HG02852 (cell line): Measurements from ENCODE around the gene RNF167.
A peak's percentile ranks its signal among the peaks of the same experiment; 100 is the strongest.

Source experiments
- ATAC-seq: cut with Tn5 transposase; IDR thresholded peaks from one replicate; pipeline ENCODE4 v1.9.1; 2021; ENCODE audit warnings: mild to moderate bottlenecking, moderate library complexity; ENCODE audit not compliant: unreplicated experiment

RNF167 gene

DNA sequence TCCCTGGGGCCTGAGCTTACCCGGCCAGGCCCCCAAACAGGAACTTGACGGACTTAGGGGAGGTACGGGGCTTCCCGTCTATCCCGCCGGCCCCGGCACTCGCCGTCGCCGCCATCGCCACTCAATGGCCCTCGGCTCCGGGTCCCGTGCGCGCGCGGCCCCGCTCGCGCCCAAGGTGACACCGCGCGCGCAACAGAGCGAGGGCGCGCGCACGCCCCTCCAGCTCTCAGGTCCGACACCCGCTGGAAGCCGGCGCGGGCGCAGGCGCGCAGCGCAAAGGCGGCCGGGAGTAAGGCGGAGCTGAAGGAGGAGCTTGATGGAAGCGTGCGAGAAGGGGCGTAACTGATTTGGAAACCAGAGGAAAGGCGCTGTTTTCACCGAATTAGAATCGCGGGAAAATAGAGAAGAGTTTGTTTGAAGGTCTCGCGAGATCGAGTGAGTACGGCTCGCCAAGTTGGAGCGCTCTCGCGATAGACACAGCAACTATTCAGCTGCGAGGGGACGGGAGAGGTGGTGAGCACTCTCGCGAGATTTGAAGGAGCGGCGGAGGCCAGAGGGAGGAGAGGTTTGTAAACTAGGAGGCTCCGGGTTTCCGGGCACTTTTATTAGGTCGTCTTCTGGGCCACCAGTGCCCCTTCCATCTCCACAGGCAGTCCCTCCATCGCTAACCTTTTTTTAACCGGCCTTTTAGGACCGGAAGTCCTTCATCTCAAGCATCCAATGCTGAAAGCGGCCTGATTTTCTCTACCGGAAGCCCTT is at the start of gene RNF167, which contains the start of gene SLC25A11:
Gene RNF167, plus strand, starts transcription at position 473 of the 759 bp plus-strand sequence. CDS start 642 bp downstream, outside the sequence.
Gene SLC25A11, minus strand, starts transcription at position 251 of the 759 bp plus-strand sequence. Its CDS starts 136 bp downstream, at position 115.
- ATAC-seq = peak; percentile 65

DNA sequence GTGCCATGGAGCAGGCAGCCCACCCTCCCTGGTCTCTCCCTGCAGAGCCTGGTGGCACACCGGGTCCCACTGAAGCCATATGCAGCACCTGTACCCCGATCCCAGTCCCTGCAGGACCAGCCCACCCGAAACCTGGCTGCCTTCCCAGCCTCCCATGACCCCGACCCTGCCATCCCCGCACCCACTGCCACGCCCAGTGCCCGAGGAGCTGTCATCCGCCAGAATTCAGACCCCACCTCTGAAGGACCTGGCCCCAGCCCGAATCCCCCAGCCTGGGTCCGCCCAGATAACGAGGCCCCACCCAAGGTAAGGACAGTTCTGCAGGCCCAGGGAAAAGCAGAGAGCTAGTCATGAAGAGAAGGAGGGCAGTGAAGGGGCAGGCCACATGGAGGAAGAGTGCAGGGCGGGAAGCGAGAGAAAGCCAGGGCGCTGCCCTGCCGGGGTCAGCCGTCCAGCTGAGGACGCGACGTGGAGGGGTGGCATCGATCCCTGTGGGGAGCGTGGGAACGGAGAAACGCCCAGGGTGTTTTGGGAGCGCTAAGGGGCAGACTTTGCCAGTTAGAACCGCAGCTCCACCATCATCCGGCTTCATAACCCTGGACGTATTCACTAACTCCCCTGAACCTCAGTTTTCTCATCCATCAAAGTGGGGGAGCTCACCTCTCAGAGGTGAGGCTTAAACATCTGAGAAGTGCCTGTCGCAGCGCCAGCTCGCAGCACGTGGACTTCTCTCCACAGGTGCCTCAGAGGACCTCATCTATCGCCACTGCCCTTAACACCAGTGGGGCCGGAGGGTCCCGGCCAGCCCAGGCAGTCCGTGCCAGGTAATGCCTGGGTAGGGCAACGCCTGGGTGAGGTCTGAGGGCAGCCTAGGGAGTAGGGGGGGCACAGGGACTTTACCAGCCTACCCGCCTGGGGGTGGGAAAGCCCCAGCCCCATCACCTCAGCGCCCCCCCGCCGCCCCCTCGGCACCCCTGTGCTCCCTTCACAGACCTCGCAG is 48.4 kb upstream of the RNF167 start:
- no peak for ATAC-seq

DNA sequence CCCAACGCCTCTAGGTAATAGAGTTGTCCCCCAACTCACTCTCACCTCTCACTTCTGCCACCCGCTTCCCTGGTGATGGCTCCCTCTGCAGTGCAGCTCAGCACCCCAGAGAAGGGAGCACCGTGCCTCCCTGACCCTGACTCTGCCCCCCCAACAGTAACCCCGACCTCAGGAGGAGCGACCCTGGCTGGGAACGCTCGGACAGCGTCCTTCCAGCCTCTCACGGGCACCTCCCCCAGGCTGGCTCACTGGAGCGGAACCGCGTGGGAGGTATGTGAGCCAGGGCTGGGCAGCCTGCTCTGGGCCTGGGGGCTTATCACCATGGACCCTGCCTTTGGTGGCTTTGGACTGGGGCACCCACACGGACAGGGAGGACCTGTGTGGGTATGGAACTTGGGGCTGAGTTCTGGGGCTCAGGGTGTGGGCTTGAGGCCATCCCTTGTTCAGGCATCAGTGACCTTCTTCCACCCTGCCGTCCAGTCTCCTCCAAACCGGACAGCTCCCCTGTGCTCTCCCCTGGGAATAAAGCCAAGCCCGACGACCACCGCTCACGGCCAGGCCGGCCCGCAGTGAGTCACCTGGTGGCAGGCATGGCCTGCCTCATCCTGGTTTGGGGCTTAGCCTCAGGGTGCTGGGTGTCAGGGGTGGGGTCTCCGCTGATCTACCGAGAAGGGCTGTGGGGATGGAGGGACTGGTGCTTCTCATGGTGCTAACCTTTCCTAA is 47.4 kb upstream of the RNF167 start:
- ATAC-seq = no peak

DNA sequence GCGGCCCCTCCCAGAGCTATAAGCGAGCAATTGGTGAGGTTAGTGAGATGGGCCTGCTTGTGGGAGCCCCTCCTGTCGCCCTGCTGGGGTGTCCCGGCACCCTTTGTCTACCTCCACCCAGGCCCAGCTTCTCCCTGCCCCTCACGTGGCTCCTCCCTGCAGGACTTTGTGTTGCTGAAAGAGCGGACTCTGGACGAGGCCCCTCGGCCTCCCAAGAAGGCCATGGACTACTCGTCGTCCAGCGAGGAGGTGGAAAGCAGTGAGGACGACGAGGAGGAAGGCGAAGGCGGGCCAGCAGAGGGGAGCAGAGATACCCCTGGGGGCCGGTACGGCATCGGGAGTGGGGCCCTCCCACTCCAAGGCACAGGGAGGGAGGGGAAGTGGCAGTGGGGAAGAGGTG is 46.8 kb upstream of the RNF167 start:
- no peak for ATAC-seq

DNA sequence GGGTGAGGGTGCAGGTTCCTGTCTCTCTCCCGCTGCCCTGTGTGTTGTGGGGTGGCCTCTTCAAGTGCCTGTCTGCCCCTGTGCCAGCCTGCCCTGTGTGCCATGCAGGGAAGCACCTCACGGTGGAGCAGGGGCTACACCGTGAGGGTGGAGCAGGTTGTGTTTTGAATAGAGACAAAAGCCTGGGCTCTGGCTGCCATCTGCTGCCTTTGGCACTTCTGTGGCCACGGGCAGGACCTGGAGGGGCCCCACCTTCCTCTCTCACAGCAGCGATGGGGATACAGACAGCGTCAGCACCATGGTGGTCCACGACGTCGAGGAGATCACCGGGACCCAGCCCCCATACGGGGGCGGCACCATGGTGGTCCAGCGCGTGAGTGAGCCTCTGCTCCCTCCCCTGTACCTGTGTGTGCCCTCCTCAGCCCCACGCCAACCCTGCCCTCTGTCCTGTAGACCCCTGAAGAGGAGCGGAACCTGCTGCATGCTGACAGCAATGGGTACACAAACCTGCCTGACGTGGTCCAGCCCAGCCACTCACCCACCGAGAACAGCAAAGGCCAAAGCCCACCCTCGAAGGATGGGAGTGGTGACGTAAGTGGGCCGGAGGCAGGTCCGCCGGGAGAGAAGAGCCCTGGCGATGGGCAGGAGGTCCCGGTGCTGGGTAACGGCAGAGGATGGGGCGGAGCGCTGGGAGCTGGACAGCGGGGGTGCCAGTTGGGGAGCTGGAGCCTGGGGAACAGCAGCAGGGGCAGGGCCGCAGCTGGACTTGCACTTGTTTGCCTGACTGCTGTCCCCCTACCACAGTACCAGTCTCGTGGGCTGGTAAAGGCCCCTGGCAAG is 46.1 kb upstream of the RNF167 start:
- ATAC-seq = no peak

DNA sequence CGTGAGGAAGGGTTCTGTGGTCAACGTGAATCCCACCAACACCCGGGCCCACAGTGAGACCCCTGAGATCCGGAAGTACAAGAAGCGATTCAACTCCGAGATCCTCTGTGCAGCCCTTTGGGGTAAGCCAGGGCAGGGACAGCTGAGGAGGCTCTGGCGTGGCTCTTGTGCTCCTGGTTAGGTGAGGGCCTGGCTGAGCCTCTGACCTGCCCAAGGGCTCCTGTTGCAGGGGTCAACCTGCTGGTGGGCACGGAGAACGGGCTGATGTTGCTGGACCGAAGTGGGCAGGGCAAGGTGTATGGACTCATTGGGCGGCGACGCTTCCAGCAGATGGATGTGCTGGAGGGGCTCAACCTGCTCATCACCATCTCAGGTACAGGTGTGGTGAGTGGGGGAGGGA is 44.9 kb upstream of the RNF167 start:
- ATAC-seq = no peak

DNA sequence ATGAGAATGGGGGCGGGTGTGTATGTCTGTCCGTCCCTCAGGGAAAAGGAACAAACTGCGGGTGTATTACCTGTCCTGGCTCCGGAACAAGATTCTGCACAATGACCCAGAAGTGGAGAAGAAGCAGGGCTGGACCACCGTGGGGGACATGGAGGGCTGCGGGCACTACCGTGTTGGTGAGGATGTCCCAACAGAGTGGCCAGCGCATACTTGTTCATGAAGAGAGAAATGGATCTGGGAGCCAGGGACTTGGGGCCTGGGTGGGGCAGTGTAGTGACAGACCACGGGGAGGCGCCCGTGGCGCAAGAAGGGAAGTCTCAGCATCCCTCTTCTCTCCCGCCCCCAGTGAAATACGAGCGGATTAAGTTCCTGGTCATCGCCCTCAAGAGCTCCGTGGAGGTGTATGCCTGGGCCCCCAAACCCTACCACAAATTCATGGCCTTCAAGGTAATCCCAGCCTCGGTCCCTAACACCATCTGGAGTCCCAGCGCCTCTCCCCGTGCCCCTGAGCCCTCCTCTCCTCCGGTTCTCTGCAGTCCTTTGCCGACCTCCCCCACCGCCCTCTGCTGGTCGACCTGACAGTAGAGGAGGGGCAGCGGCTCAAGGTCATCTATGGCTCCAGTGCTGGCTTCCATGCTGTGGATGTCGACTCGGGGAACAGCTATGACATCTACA is 44.3 kb upstream of the RNF167 start:
- ATAC-seq = no peak

DNA sequence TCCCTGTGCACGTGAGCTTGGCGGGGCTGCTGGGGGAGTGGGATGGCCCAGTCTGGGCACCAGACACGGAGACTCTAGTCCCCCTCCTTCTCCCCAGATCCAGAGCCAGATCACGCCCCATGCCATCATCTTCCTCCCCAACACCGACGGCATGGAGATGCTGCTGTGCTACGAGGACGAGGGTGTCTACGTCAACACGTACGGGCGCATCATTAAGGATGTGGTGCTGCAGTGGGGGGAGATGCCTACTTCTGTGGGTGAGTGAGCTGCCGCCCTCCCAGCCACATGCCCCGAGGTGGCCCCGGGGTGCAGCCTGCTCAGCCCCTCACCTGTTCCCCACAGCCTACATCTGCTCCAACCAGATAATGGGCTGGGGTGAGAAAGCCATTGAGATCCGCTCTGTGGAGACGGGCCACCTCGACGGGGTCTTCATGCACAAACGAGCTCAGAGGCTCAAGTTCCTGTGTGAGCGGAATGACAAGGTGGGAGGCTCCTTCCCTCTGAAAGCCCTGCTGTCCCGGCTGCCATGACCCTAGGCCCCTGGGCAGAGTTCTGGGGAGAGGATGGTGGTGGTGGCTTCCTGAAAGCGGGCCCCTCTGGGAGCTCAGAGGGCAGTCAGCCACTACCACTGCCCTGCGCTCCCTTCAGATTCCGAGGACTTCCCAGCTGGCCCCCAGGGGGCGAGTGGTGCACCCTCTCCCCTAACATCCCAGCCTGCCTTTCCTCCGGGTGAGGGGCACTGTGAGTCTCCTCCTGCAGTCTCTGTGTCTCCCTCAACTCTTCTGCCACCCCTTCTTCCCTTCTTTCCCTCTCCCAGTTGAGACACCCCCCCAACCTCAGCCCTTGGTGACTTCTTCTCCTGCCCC is 43.5 kb upstream of the RNF167 start:
- ATAC-seq = no peak

DNA sequence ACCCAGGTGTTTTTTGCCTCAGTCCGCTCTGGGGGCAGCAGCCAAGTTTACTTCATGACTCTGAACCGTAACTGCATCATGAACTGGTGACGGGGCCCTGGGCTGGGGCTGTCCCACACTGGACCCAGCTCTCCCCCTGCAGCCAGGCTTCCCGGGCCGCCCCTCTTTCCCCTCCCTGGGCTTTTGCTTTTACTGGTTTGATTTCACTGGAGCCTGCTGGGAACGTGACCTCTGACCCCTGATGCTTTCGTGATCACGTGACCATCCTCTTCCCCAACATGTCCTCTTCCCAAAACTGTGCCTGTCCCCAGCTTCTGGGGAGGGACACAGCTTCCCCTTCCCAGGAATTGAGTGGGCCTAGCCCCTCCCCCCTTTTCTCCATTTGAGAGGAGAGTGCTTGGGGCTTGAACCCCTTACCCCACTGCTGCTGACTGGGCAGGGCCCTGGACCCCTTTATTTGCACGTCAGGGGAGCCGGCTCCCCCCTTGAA is 42.8 kb upstream of the RNF167 start:
- no peak for ATAC-seq

DNA sequence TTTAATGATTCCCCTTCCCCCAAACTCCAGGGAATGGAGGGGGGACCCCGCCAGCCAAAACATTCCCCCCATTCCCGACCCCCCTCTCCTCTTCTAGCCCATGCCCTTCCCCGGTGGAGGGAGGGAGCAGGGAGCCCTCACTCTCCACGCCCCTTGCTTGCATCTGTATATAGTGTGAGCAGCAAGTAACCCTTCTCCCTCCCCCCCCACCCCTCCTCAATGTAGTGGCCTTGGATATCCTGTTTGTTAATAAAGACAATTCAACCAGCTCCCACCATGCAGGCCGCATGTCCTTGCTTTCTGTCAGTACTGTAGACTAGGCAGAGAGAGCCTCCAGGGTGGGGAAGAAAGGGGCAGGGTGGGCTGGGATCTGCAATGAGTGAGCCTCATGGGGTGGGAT is 42.3 kb upstream of the RNF167 start:
- ATAC-seq = no peak

DNA sequence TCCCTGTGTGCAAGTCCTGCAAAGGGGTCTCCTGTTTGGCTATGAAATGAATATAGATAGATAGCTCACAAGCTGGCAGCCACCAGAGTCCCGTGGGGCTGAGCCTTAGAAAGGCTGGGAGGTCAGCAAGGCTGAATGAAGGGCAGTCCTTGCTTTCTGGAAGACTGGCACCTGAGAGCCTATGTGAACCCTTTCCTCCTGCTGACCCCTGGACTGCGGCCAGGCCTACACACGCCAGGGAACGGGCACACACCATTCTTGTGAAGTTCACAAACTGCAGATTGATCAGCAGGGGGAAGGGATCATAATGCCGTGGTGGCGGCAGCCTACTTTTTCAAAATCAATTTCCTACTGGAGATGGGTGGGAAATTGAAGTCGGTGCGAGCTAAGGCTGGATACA is 41.7 kb upstream of the RNF167 start:
- no peak for ATAC-seq

DNA sequence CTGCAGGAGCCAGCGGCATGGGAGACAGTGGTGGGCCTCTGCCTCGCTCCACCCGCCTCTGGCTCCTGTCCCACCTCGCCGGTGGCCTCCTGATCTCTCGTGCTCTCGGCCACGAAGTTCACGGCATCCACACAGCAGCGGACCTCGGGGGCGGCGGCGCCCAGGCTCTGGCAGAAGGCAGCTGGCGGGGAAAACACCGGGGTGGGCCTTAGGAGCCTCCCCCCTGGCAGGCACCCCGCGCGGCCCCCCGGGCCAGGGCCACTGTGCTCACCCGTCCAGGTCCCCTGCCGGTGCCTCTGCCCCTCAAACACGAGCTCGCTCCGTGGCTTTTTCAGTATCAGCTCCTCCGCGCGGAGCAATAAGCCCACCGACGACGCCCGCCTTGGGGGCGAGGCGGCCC is 41.1 kb upstream of the RNF167 start:
- no peak for ATAC-seq

DNA sequence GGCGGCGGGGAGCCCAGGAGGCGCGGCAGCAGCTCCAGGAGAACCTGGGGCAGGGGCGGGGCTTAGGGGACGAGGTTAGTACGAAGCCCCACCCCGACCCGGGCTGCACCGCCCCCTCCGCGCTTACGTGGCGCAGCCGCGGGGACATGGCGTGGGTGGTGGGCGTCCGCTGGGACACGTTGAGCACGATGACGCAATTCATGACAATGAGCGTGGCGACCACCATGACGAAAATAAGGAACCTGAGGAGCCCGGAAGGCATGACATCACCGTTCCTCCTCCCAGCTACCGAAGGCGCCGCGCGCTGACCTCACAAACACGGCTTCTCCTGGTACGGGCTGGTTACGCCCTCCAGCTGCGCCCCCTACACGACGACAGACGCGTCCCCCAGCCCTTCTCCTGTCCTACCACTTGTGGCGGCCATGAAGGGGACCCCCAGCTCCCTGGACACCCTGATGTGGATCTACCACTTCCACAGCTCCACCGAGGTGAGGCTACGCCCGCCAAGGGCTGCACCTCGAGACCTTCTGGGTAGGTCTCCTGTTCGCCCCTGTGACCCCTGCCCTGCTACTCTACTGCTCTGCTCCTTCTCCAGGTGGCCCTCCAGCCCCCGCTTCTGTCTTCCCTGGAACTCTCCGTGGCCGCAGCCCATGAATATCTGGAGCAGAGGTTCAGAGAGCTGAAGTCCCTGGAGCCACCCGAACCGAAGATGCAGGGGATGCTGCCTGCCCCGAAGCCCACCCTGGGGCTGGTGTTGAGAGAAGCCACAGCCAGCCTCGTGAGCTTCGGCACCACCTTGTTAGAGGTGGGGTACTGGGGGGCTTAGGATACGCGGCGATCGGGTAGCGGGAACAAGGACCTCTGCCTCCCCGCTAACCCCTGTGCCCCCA is 40.5 kb upstream of the RNF167 start, which contains the start of gene C17orf107:
Gene C17orf107, plus strand, starts transcription at position 196 of the 890 bp plus-strand sequence. Its CDS starts 227 bp downstream, at position 423.
- no peak for ATAC-seq

DNA sequence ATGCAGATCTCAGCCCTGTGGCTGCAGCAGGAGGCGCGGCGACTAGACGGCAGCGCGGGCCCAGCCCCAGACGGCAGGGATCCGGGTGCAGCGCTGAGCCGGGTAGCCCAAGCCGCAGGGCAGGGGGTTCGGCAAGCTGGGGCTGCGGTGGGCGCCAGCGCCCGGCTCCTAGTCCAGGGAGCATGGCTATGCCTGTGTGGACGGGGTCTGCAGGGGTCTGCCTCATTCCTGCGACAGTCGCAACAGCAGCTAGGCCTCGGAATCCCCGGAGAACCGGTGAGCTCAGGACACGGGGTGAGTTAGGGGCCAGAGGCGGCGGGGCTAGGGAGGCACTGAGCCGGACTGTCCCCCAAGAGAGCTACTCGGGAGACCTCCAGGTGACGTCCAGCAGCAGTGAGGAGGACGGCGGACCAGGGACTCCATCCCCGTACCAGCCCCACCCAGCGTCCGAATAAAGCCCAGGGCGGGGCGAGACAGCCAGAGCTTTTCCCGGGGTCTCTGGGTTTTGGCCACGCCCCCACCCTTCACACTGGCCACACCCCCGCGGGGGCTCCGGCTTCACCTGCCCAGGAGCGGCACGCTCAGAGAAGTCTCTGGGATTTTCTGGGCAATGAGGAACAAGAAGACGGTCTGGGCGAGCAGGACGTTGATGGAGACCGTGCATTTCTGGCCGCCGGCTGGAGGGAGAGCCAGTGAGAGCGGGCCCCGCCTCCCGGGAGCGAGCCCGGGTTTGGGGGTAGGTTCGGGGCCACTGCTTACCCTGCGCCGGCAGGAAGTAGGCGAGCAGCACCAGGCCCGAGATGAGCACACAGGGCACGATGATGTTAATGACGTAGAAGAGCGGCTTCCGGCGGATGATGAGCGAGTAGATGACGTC is 39.6 kb upstream of the RNF167 start:
- ATAC-seq = no peak

DNA sequence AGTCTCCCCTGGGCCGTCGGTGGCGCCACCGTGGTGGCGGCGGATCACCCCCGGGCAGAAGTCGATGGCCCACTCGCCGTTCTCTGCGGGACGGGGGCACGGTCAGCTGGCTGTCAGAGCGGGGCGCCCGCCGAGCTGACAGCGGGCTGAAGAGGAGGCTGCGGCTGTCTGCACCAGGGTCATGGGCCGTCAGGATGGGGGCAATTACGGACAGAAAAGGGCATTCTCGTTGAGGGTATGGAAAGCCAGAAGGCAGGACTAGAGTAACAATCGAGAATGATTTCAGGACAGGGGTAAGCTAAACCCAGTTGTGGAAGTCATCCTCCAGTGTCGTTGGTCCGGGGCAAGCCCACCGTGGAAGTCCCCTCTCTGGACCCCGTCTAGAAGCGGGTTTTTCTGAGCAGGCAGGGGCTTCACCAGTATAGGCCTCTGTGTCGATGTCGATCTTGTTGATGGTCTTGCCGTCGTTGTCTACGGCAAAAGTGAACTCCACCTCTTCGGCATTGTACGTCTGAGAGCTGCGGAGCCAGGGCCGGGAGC is 38.9 kb upstream of the RNF167 start:
- no peak for ATAC-seq
